Peyer's patch (tissue), 4 donors: Measurements from ENCODE around the gene GPR141. TPM values are rescaled to one million over a fixed set of nuclear protein-coding genes. Genes with fewer than 3 reads are reported as not detected.

Source experiments
- DNase-seq, 3 donors: peaks; one replicate each; pipeline ENCODE4 v3.0.0-alpha.2; 2017 to 2019
- H3K27ac ChIP-seq, 4 donors: fragments of 200-600 bp; sonication (generic); one replicate each; pipeline ENCODE4 v1.5.1; 2016 to 2019
- H3K27me3 ChIP-seq, 2 donors: fragments of 200-600 bp; sonication (generic); one replicate each; pipeline ENCODE4 v1.5.1; 2019
- H3K36me3 ChIP-seq, 3 donors: fragments of 200-600 bp; sonication (generic); one replicate each; pipeline ENCODE4 v1.5.1; 2016 to 2019
- H3K4me1 ChIP-seq, 4 donors: fragments of 200-600 bp; sonication (generic); one replicate each; pipeline ENCODE4 v1.5.1; 2016 to 2019
- H3K4me3 ChIP-seq, 4 donors: fragments of 200-600 bp; sonication (generic); 1 replicate in 3 of 4; 2 replicates in 1 of 4; pipeline ENCODE4 v1.5.1; 2016 to 2019; ENCODE audit warnings: mild to moderate bottlenecking in 1 of 4
- H3K9me3 ChIP-seq, 4 donors: fragments of 200-600 bp; sonication (generic); one replicate each; pipeline ENCODE4 v1.5.1; 2016 to 2019; ENCODE audit warnings: mild to moderate bottlenecking in 1 of 4
- CTCF ChIP-seq, 6 experiments: fragments of 450-650 bp in 4 of 6; fragments of 200-600 bp in 2 of 6; sonication (generic) in 1 of 6; IDR thresholded peaks; one replicate each; pipeline ENCODE4 v1.5.1; 2017 to 2019; ENCODE audit warnings: antibody characterized with exemption in 6 of 6, mild to moderate bottlenecking in 3 of 6, moderate library complexity in 1 of 6
- POLR2A ChIP-seq, 2 donors: fragments of 450-650 bp; IDR thresholded peaks; one replicate each; pipeline ENCODE4 v1.5.1; 2017; ENCODE audit warnings: antibody characterized with exemption in 2 of 2, mild to moderate bottlenecking in 2 of 2, moderate library complexity in 2 of 2
- total RNA-seq, 4 donors: library from RNA; depleted of rRNA; stranded (reverse); fragments of >200 nt; gene quantifications; one replicate each; pipeline ENCODE4 v1.1.0, GENCODE V29; 2016

Gene GPR141
- total RNA-seq, 4 donors from 2014 or later, result not detected

GRCh38 chr7:37732888-37733287 lies 49.3 kb downstream of the GPR141 start:
- TF ChIP-seq POLR2A (IDR thresholded peaks at IDR 0.05), result no peak
- TF ChIP-seq CTCF (IDR thresholded peaks at IDR 0.05), result no peak
- Histone ChIP-seq H3K27ac (no peak overlapping the region), H3K36me3 (no peaks in the 10 kb centered on the region), H3K4me3 (no peak overlapping the region), H3K9me3 (no peaks in the 10 kb centered on the region), H3K27me3 (no peaks in the 10 kb centered on the region), H3K4me1 (no peaks in the 10 kb centered on the region)
- no peak for DNase-seq

GRCh38 chr7:37735196-37735595 lies 51.6 kb downstream of the GPR141 start:
- Histone ChIP-seq H3K36me3 (no peaks in the 10 kb centered on the region), H3K27ac (no peak overlapping the region), H3K4me1 (no peaks in the 10 kb centered on the region), H3K27me3 (no peaks in the 10 kb centered on the region), H3K9me3 (no peaks in the 10 kb centered on the region), H3K4me3 (no peak overlapping the region)
- TF ChIP-seq CTCF (IDR thresholded peaks at IDR 0.05) (no peak), POLR2A (IDR thresholded peaks at IDR 0.05) (no peak)
- DNase-seq, result no peak

DNA sequence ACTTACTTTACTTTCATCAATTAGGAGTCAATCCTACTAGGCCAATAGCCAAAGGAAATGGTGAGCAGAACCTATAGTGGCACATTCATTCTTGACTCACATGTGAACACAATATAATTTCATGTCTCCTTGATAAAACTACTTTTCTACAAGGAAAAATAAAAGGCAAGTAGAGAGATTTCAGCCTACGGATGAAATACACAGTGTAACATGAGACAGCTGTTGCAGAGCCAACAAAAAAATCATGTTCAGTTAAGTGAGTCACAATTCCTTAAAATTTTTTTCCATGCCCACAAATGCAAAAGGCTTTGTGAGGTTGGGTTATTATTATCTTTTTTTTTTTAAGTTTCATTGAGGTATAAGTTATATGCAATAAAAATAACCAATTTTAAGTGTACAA lies 54.8 kb downstream of the GPR141 start:
- no peak overlapping the region for H3K4me3 ChIP-seq
- H3K27me3 ChIP-seq, result no peaks in the 10 kb centered on the region
- no peaks in the 10 kb centered on the region for H3K9me3 ChIP-seq
- no peak for DNase-seq
- no peak for TF ChIP-seq CTCF (IDR thresholded peaks at IDR 0.05)
- TF ChIP-seq POLR2A (IDR thresholded peaks at IDR 0.05), result no peak
- H3K4me1 ChIP-seq, result no peaks in the 10 kb centered on the region
- H3K36me3 ChIP-seq, result no peaks in the 10 kb centered on the region
- no peak overlapping the region for H3K27ac ChIP-seq

DNA sequence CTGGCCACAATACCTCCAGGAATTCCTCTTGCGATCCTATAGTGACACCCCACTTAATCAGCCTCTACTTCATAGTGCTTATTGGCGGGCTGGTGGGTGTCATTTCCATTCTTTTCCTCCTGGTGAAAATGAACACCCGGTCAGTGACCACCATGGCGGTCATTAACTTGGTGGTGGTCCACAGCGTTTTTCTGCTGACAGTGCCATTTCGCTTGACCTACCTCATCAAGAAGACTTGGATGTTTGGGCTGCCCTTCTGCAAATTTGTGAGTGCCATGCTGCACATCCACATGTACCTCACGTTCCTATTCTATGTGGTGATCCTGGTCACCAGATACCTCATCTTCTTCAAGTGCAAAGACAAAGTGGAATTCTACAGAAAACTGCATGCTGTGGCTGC lies 56.8 kb downstream of the GPR141 start:
- no peaks in the 10 kb centered on the region for H3K4me1 ChIP-seq
- TF ChIP-seq POLR2A (IDR thresholded peaks at IDR 0.05), result no peak
- TF ChIP-seq CTCF (IDR thresholded peaks at IDR 0.05), result no peak
- no peaks in the 10 kb centered on the region for H3K9me3 ChIP-seq
- DNase-seq, result no peak
- no peak overlapping the region for H3K27ac ChIP-seq
- no peaks in the 10 kb centered on the region for H3K27me3 ChIP-seq
- no peaks in the 10 kb centered on the region for H3K36me3 ChIP-seq
- no peak overlapping the region for H3K4me3 ChIP-seq

- DNase-seq, result no peak
- no peaks in the 10 kb centered on the region for H3K36me3 ChIP-seq
- H3K4me1 ChIP-seq, result no peaks in the 10 kb centered on the region
- H3K27ac ChIP-seq, result no peak overlapping the region
- H3K4me3 ChIP-seq, result no peak overlapping the region
- TF ChIP-seq POLR2A (IDR thresholded peaks at IDR 0.05) (no peak), CTCF (IDR thresholded peaks at IDR 0.05) (no peak)
- H3K9me3 ChIP-seq, result no peaks in the 10 kb centered on the region
- H3K27me3 ChIP-seq, result no peaks in the 10 kb centered on the region
Observed at GRCh38 chr7:37741776-37742175, 58.2 kb downstream of the GPR141 start.

- Histone ChIP-seq H3K27me3 (no peaks in the 10 kb centered on the region), H3K27ac (no peak overlapping the region), H3K9me3 (no peaks in the 10 kb centered on the region), H3K4me1 (no peaks in the 10 kb centered on the region), H3K36me3 (no peaks in the 10 kb centered on the region), H3K4me3 (no peak overlapping the region)
- DNase-seq, result no peak
- TF ChIP-seq CTCF (IDR thresholded peaks at IDR 0.05) (no peak), POLR2A (IDR thresholded peaks at IDR 0.05) (no peak)
Observed at GRCh38 chr7:37751096-37751495, 67.5 kb downstream of the GPR141 start.
